ENCODE results near the gene UNC79.

GRCh38 chr14:93657875-93658274 lies 227.1 kb downstream of the UNC79 start:
- TF ChIP-seq PATZ1 (CRISPR knock-in tag; IDR thresholded peaks at IDR 0.05; ENCODE audit: borderline replicate concordance), result no peak
- no peak for TF ChIP-seq ZNF70 (CRISPR knock-in tag; IDR thresholded peaks at IDR 0.05)
- TF ChIP-seq GLIS3 (CRISPR knock-in tag; IDR thresholded peaks at IDR 0.05), result no peak
- no peak for TF ChIP-seq ZFP30 (CRISPR knock-in tag; IDR thresholded peaks at IDR 0.05)
- no peak for TF ChIP-seq CSDC2 (CRISPR knock-in tag; IDR thresholded peaks at IDR 0.05)
- TF ChIP-seq ARNTL (CRISPR knock-in tag; IDR thresholded peaks at IDR 0.05; ENCODE audit: borderline replicate concordance, low read depth), result no peak
- TF ChIP-seq CREB5 (CRISPR knock-in tag; IDR thresholded peaks at IDR 0.05; ENCODE audit: low read depth), result no peak
